PFSK-1 (cell line): ENCODE data around the gene SIRT3.

Source experiments
- FOXP2 ChIP-seq: optimal IDR thresholded peaks from 2 replicates; pipeline ENCODE3; 2011; ENCODE audit warnings: borderline replicate concordance, control low read depth, inconsistent platforms; ENCODE audit not compliant: insufficient read depth; ENCODE audit errors: extremely low read length, extremely low read depth
- POLR2AphosphoS5 ChIP-seq: IDR thresholded peaks from 2 replicates; pipeline ENCODE4 v1.6.1; 2012; ENCODE audit warnings: low read depth, mild to moderate bottlenecking, control low read depth, low read length, moderate library complexity
- SIN3A ChIP-seq: IDR thresholded peaks from 2 replicates; pipeline ENCODE4 v1.6.1; 2012; ENCODE audit warnings: mild to moderate bottlenecking, low read length, moderate library complexity, borderline replicate concordance; ENCODE audit not compliant: insufficient read depth
- TAF1 ChIP-seq: IDR thresholded peaks from 2 replicates; pipeline ENCODE4 v1.6.1; 2012; ENCODE audit warnings: low read length, control low read depth, borderline replicate concordance; ENCODE audit not compliant: insufficient read depth
- TF ChIP-seq, protein P1 (sequence below), 2 experiments: IDR thresholded peaks; 2 replicates each; pipeline versions ENCODE4 v1.6.1 to v1.8.0; 2011 to 2012; ENCODE audit warnings: low read depth in 2 of 2, low read length in 2 of 2, control low read depth in 1 of 2, inconsistent platforms in 1 of 2, mild to moderate bottlenecking in 1 of 2, moderate library complexity in 1 of 2; ENCODE audit not compliant: insufficient read depth in 1 of 2

Gene SIRT3

DNA sequence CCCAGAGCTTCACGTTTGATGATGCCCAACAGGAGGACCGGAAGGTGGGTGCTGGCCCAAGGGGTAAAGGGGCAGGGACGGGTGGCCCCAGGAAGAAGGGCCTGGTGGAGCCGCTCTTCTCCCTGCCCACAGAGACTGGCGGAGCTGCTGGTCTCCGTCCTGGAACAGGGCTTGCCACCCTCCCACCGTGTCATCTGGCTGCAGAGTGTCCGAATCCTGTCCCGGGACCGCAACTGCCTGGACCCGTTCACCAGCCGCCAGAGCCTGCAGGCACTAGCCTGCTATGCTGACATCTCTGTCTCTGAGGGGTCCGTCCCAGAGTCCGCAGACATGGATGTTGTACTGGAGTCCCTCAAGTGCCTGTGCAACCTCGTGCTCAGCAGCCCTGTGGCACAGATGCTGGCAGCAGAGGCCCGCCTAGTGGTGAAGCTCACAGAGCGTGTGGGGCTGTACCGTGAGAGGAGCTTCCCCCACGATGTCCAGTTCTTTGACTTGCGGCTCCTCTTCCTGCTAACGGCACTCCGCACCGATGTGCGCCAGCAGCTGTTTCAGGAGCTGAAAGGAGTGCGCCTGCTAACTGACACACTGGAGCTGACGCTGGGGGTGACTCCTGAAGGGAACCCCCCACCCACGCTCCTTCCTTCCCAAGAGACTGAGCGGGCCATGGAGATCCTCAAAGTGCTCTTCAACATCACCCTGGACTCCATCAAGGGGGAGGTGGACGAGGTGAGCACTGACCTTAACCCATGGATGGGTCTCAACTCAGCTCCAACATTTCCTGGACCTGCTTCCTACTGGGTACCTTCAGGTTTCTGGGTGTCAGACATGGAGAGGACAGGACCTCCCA, 26.6 kb downstream of the SIRT3 start:
- TF ChIP-seq SIN3A (no peak), TAF1 (no peak), FOXP2 (no peak), POLR2AphosphoS5 (no peak)
- TF ChIP-seq, protein P1, sequence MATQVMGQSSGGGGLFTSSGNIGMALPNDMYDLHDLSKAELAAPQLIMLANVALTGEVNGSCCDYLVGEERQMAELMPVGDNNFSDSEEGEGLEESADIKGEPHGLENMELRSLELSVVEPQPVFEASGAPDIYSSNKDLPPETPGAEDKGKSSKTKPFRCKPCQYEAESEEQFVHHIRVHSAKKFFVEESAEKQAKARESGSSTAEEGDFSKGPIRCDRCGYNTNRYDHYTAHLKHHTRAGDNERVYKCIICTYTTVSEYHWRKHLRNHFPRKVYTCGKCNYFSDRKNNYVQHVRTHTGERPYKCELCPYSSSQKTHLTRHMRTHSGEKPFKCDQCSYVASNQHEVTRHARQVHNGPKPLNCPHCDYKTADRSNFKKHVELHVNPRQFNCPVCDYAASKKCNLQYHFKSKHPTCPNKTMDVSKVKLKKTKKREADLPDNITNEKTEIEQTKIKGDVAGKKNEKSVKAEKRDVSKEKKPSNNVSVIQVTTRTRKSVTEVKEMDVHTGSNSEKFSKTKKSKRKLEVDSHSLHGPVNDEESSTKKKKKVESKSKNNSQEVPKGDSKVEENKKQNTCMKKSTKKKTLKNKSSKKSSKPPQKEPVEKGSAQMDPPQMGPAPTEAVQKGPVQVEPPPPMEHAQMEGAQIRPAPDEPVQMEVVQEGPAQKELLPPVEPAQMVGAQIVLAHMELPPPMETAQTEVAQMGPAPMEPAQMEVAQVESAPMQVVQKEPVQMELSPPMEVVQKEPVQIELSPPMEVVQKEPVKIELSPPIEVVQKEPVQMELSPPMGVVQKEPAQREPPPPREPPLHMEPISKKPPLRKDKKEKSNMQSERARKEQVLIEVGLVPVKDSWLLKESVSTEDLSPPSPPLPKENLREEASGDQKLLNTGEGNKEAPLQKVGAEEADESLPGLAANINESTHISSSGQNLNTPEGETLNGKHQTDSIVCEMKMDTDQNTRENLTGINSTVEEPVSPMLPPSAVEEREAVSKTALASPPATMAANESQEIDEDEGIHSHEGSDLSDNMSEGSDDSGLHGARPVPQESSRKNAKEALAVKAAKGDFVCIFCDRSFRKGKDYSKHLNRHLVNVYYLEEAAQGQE (IDR thresholded peaks at IDR 0.05; ENCODE audit: insufficient read depth in 1 of 2, low read depth in 2 of 2, low read length in 2 of 2): no peak

DNA sequence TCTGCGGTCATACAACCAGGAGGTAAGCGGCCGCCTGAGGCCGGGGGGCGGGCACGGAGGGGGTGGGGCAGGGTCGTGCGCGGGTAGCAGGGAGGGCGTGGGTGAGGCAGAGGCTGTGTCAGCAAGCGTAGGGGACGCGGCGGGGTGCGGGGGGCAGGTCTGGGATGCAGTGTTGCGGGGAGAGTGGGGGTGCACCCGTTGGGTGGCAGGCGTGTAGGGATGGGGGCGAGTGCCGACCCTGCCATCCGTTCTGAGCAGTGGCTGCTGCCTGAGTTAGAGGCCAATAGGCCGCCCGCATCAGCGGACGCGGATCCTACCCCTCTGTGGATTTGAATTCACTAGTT, 27.3 kb downstream of the SIRT3 start:
- TF ChIP-seq, protein P1 (IDR thresholded peaks at IDR 0.05; ENCODE audit: insufficient read depth in 1 of 2, low read depth in 2 of 2, low read length in 2 of 2): no peak; a peak in 1 of 4 replicates
- TF ChIP-seq SIN3A: 0 out of 2 replicates have a peak, but pooled peaks have one; percentile 30
- TF ChIP-seq TAF1: no peak

DNA sequence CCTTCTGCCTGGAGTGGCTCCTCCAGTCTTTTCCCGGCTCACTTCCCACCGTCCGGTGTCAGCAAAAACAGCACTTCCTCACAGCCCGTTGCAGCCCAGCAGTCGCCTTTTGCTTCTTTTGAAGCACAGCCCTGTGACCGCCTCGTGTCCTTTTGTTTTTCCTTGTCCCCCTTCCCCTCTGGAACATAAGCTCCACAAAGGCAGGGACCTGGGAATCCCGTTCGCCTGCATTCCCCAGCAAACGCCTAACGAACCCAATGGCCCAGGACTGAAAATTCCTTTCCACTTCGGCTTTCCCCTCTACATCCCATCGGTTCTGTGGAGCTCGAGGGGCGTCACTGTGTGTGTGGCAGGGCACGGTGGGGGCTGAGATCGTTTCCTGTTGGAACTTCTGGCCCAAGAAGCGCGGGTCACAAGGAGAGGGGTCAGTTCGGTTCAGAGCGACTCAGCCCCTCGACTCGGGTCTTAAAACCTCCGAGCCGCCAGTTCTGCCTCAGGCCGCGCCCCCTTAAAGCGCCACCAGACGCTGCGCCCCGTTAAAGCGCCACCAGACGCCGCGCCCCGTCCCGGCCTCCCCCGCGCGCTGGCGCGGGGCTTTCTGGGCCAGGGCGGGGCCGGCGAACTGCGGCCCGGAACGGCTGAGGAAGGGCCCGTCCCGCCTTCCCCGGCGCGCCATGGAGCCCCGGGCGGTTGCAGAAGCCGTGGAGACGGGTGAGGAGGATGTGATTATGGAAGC, 27.8 kb downstream of the SIRT3 start:
- TF ChIP-seq FOXP2 (no peak), SIN3A (peak; percentile 86), TAF1 (peak; percentile 77), POLR2AphosphoS5 (peak; percentile 75; the same call in 1 of the 2 replicates)
- TF ChIP-seq, protein P1 (IDR thresholded peaks at IDR 0.05; ENCODE audit: insufficient read depth in 1 of 2, low read depth in 2 of 2, low read length in 2 of 2): 0 out of 4 replicates have a peak, but pooled peaks of 1 of the 2 experiments have one; percentile 69

DNA sequence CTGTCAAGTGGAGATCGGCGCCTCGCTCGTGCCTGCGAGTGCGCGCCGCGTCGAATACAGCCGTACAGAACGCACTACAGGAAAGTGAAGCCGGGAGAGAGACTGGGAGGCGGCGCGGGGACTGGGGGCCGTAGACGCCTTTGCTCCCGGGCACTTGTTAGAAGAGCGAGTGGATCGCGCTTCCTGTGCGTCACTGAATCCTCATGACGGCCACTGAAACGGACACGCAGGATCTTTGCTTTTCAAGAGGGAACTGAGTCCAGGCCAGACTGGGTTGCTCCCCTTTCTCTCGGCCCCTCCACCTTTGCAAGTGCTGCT, 28.3 kb downstream of the SIRT3 start:
- no peak for TF ChIP-seq TAF1
- TF ChIP-seq SIN3A: no peak
- no peak for TF ChIP-seq POLR2AphosphoS5
- TF ChIP-seq, protein P1 (IDR thresholded peaks at IDR 0.05; ENCODE audit: insufficient read depth in 1 of 2, low read depth in 2 of 2, low read length in 2 of 2): no peak
- no peak for TF ChIP-seq FOXP2
